NCI-H1105 (cell line): Measurements from ENCODE around the gene AIFM3.

Source experiments
- DNase-seq: peaks from one replicate; lab custom pipeline; 2025; lab: John Stamatoyannopoulos, UW

Gene AIFM3

GRCh38 chr22:21009638-21010425, 42.8 kb downstream of the AIFM3 start:
- DNase-seq, result no peak

GRCh38 chr22:21010426-21011113, 43.5 kb downstream of the AIFM3 start:
- DNase-seq, result no peak

GRCh38 chr22:21012446-21013407, 45.7 kb downstream of the AIFM3 start:
- DNase-seq, result no peak

GRCh38 chr22:21013657-21014201, 46.7 kb downstream of the AIFM3 start:
- no peak for DNase-seq

GRCh38 chr22:21014202-21014725, 47.2 kb downstream of the AIFM3 start:
- DNase-seq, result peak; percentile 93

- DNase-seq, result no peak
Observed at GRCh38 chr22:21014726-21015465, 47.8 kb downstream of the AIFM3 start, which contains the start of gene P2RX6. Gene P2RX6 (plus strand): TSS chr22:21015165. CDS start chr22:21015175, 10 bp downstream.

GRCh38 chr22:21015466-21016006, 48.5 kb downstream of the AIFM3 start:
- no peak for DNase-seq

GRCh38 chr22:21016644-21017420, 49.8 kb downstream of the AIFM3 start:
- no peak for DNase-seq

- DNase-seq, result no peak
Observed at GRCh38 chr22:21018314-21018713, 51.3 kb downstream of the AIFM3 start.

GRCh38 chr22:21020802-21021429, 53.9 kb downstream of the AIFM3 start:
- no peak for DNase-seq

- DNase-seq, result no peak
Observed at GRCh38 chr22:21022507-21022906, 55.5 kb downstream of the AIFM3 start.

GRCh38 chr22:21022955-21023614, 56.0 kb downstream of the AIFM3 start:
- DNase-seq, result no peak

GRCh38 chr22:21025266-21025665, 58.2 kb downstream of the AIFM3 start:
- no peak for DNase-seq

- no peak for DNase-seq
Observed at GRCh38 chr22:21025763-21026755, 59.0 kb downstream of the AIFM3 start.

- DNase-seq, result no peak
Observed at GRCh38 chr22:21026783-21027692, 60.0 kb downstream of the AIFM3 start.
